Gastrocnemius medialis (tissue), 4 donors: ENCODE measurements around the gene XRCC3. TPM values are rescaled to one million over a fixed set of nuclear protein-coding genes. Genes with fewer than 3 reads are reported as not detected.

ENCODE experiments used
- ATAC-seq, 2 donors: fragments of 150-250 bp; one replicate each; pipeline ENCODE4 v1.9.1; 2016
- DNase-seq, 2 donors: peaks; one replicate each; pipeline ENCODE4 v3.0.0-alpha.2; 2019
- H3K27ac ChIP-seq, 4 donors: fragments of 200-600 bp; sonication (generic); 1 replicate in 1 of 4; 2 replicates in 3 of 4; pipeline ENCODE4 v1.5.1; 2016 to 2018; ENCODE audit warnings: mild to moderate bottlenecking in 2 of 4, moderate library complexity in 1 of 4
- H3K27me3 ChIP-seq, 3 donors: fragments of 200-600 bp; sonication (generic) in 2 of 3; 1 replicate in 1 of 3; 2 replicates in 2 of 3; pipeline versions ENCODE4 v1.5.1 to v1.6.0; 2016 to 2019; ENCODE audit warnings: mild to moderate bottlenecking in 1 of 3, moderate library complexity in 1 of 3
- H3K36me3 ChIP-seq, 2 donors: fragments of 200-600 bp; sonication (generic) in 1 of 2; one replicate each; pipeline ENCODE4 v1.5.1; 2017 to 2018
- H3K4me1 ChIP-seq, 2 donors: fragments of 200-600 bp; sonication (generic) in 1 of 2; one replicate each; pipeline ENCODE4 v1.5.1; 2016 to 2017; ENCODE audit warnings: mild to moderate bottlenecking in 2 of 2
- H3K4me3 ChIP-seq, 4 donors: fragments of 200-600 bp; sonication (generic) in 3 of 4; 1 replicate in 1 of 4; 2 replicates in 3 of 4; pipeline ENCODE4 v1.5.1; 2016 to 2019; ENCODE audit warnings: mild to moderate bottlenecking in 2 of 4
- H3K9me3 ChIP-seq, 3 donors: fragments of 200-600 bp; sonication (generic) in 2 of 3; 1 replicate in 1 of 3; 2 replicates in 2 of 3; pipeline ENCODE4 v1.5.1; 2016 to 2019
- CTCF ChIP-seq, 5 experiments: fragments of 450-650 bp in 3 of 5; fragments of 200-600 bp in 2 of 5; sonication (generic) in 2 of 5; IDR thresholded peaks in 4 of 5; conservative IDR thresholded peaks in 1 of 5; 1 replicate in 4 of 5; 2 replicates in 1 of 5; pipeline ENCODE4 v1.5.1; 2016 to 2019; ENCODE audit warnings: antibody characterized with exemption in 5 of 5, mild to moderate bottlenecking in 3 of 5, moderate library complexity in 3 of 5
- POLR2A ChIP-seq, 2 donors: fragments of 450-650 bp; IDR thresholded peaks; one replicate each; pipeline ENCODE4 v1.6.1; 2017; ENCODE audit warnings: antibody characterized with exemption in 2 of 2, mild to moderate bottlenecking in 2 of 2, moderate library complexity in 2 of 2
- in situ Hi-C, 4 donors: fragments of 200-750 bp; cut with MboI; loops; one replicate each; pipeline versions ENCODE4 v1.15.0 to v1.8.0; 2017; ENCODE audit warnings: low sequenced_read_pairs in 4 of 4
- intact Hi-C: fragments of 100-400 bp; cut with DNase I; formaldehyde crosslinking; loops from one replicate; pipeline ENCODE4 v1.15.1; 2023; ENCODE audit warnings: low total_unique reads
- total RNA-seq, 4 donors: library from RNA; depleted of rRNA; stranded (reverse); fragments of >200 nt; gene quantifications; one replicate each; pipeline versions ENCODE4 v1.1.0 to v1.2.3, GENCODE V29; 2016

XRCC3 gene
- total RNA-seq, 4 donors from 2014 or later, result 1.3 to 26.5 (median 3.0) TPM

GRCh38 chr14:103739793-103740501 lies 24.7 kb upstream of the XRCC3 start:
- intact Hi-C loops, result no loop called here
- Histone ChIP-seq H3K36me3 (peaks cover 0 to 31% of the 10 kb centered on the region in 2 donors), H3K27me3 (no peaks in the 10 kb centered on the region), H3K9me3 (no peaks in the 10 kb centered on the region), H3K4me1 (peaks cover 0 to 26% of the 10 kb centered on the region in 2 donors), H3K27ac (no peak overlapping the region), H3K4me3 (no peak overlapping the region)
- TF ChIP-seq CTCF (IDR thresholded peaks at IDR 0.05 in 4 of 5, conservative IDR thresholded peaks at IDR 0.05 in 1 of 5) (no peak), POLR2A (IDR thresholded peaks at IDR 0.05) (no peak)
- ATAC-seq, result no peak
- DNase-seq, result no peak
- in situ Hi-C loops, result no loop called here

- Histone ChIP-seq H3K36me3 (peaks cover 0 to 34% of the 10 kb centered on the region in 2 donors), H3K27ac (no peak overlapping the region), H3K9me3 (no peaks in the 10 kb centered on the region), H3K4me1 (peaks cover 0 to 26% of the 10 kb centered on the region in 2 donors), H3K4me3 (no peak overlapping the region), H3K27me3 (no peaks in the 10 kb centered on the region)
- in situ Hi-C loops (no loop called here), intact Hi-C loops (no loop called here)
- DNase-seq, result no peak
- no peak for TF ChIP-seq CTCF (IDR thresholded peaks at IDR 0.05 in 4 of 5, conservative IDR thresholded peaks at IDR 0.05 in 1 of 5)
- ATAC-seq, result no peak
Observed at GRCh38 chr14:103739466-103739792, 24.2 kb upstream of the XRCC3 start.

- DNase-seq (no peak), ATAC-seq (no peak)
- no peaks in the 10 kb centered on the region for H3K9me3 ChIP-seq
- no peak overlapping the region for H3K4me3 ChIP-seq
- H3K27me3 ChIP-seq, result no peaks in the 10 kb centered on the region
- peaks cover 0 to 26% of the 10 kb centered on the region in 2 donors for H3K4me1 ChIP-seq
- peaks cover 0 to 39% of the 10 kb centered on the region in 2 donors for H3K36me3 ChIP-seq
- no peak for TF ChIP-seq POLR2A (IDR thresholded peaks at IDR 0.05)
- TF ChIP-seq CTCF (IDR thresholded peaks at IDR 0.05 in 4 of 5, conservative IDR thresholded peaks at IDR 0.05 in 1 of 5), result no peak
- in situ Hi-C loops (no loop called here), intact Hi-C loops (no loop called here)
- no peak overlapping the region for H3K27ac ChIP-seq
Observed at GRCh38 chr14:103738701-103739451, 23.6 kb upstream of the XRCC3 start.

GRCh38 chr14:103738166-103738565 lies 22.9 kb upstream of the XRCC3 start:
- ATAC-seq (no peak), DNase-seq (no peak)
- in situ Hi-C loops, result no loop called here
- Histone ChIP-seq H3K9me3 (no peaks in the 10 kb centered on the region), H3K36me3 (peaks cover 0 to 46% of the 10 kb centered on the region in 2 donors), H3K4me1 (peaks cover 0 to 26% of the 10 kb centered on the region in 2 donors), H3K27me3 (no peaks in the 10 kb centered on the region), H3K4me3 (no peak overlapping the region), H3K27ac (no peak overlapping the region)
- intact Hi-C loops, result no loop called here
- TF ChIP-seq CTCF (IDR thresholded peaks at IDR 0.05 in 4 of 5, conservative IDR thresholded peaks at IDR 0.05 in 1 of 5) (no peak), POLR2A (IDR thresholded peaks at IDR 0.05) (no peak)
